ENCODE measurements around the gene CLCN7. TPM values are rescaled to one million over a fixed set of nuclear protein-coding genes. Genes with fewer than 3 reads are reported as not detected.

Gene CLCN7
- total RNA-seq, 1 donor from 2014 or later: 11.5 TPM

GRCh38 chr16:1398351-1398750 is 76.5 kb downstream of the CLCN7 start:
- Histone ChIP-seq H3K36me3 (no peaks in the 10 kb centered on the region), H3F3A (ENCODE audit: low read depth) (no peaks in the 10 kb centered on the region)
- peaks cover 3% of the 10 kb centered on the region for H3K36me3 Mint-ChIP-seq

GRCh38 chr16:1397779-1398178 is 77.0 kb downstream of the CLCN7 start:
- Histone ChIP-seq H3K4me3 (no peak overlapping the region), H3K27ac (no peak overlapping the region), H3F3A (ENCODE audit: low read depth) (no peaks in the 10 kb centered on the region), H2AFZ (replicated peaks) (no peak overlapping the region), H3K4me1 (no peaks in the 10 kb centered on the region), H3K4me2 (no peak overlapping the region), H3K9ac (no peak overlapping the region), H3K36me3 (no peaks in the 10 kb centered on the region), H3K9me3 (ENCODE audit: low read depth) (no peaks in the 10 kb centered on the region), H3K79me2 (ENCODE audit: low read depth) (no peaks in the 10 kb centered on the region), H4K20me1 (ENCODE audit: low read depth) (no peaks in the 10 kb centered on the region), H3K27me3 (no peaks in the 10 kb centered on the region)
- Mint-ChIP-seq H3K27ac (no peak overlapping the region), H3K27me3 (ENCODE audit: insufficient read depth, low read depth) (peaks cover 2% of the 10 kb centered on the region), H3K9me3 (no peaks in the 10 kb centered on the region), H3K4me3 (no peak overlapping the region), H3K36me3 (peaks cover 2% of the 10 kb centered on the region), H3K4me1 (no peaks in the 10 kb centered on the region)
- DNase-seq (ENCODE audit: low spot score): no peak
- TF ChIP-seq EZH2 (IDR thresholded peaks at IDR 0.05) (no peak), EZH2phosphoT487 (IDR thresholded peaks at IDR 0.05) (no peak), CTCF (IDR thresholded peaks at IDR 0.05) (no peak)

More at GRCh38 chr16:1398351-1398750, 76.5 kb downstream of the CLCN7 start:
- Histone ChIP-seq H2AFZ (replicated peaks) (no peak overlapping the region), H3K9ac (no peak overlapping the region), H3K9me3 (ENCODE audit: low read depth) (no peaks in the 10 kb centered on the region), H3K4me2 (no peak overlapping the region), H3K27ac (no peak overlapping the region), H3K79me2 (ENCODE audit: low read depth) (no peaks in the 10 kb centered on the region), H3K27me3 (no peaks in the 10 kb centered on the region), H3K4me1 (no peaks in the 10 kb centered on the region), H4K20me1 (ENCODE audit: low read depth) (no peaks in the 10 kb centered on the region), H3K4me3 (no peak overlapping the region)
- H3K9me3 Mint-ChIP-seq: no peaks in the 10 kb centered on the region
- H3K4me3 Mint-ChIP-seq: no peak overlapping the region
- peaks cover 5% of the 10 kb centered on the region for H3K27me3 Mint-ChIP-seq (ENCODE audit: insufficient read depth, low read depth)
- no peak overlapping the region for H3K27ac Mint-ChIP-seq
- H3K4me1 Mint-ChIP-seq: no peaks in the 10 kb centered on the region
- DNase-seq (ENCODE audit: low spot score): no peak
- TF ChIP-seq EZH2phosphoT487 (IDR thresholded peaks at IDR 0.05) (no peak), EZH2 (IDR thresholded peaks at IDR 0.05) (no peak), CTCF (IDR thresholded peaks at IDR 0.05) (no peak)

GRCh38 chr16:1395444-1396031 is 79.3 kb downstream of the CLCN7 start:
- Histone ChIP-seq H3F3A (ENCODE audit: low read depth) (no peaks in the 10 kb centered on the region), H3K9me3 (ENCODE audit: low read depth) (no peaks in the 10 kb centered on the region), H3K4me2 (no peak overlapping the region), H3K27me3 (no peaks in the 10 kb centered on the region), H2AFZ (replicated peaks) (no peak overlapping the region), H3K36me3 (no peaks in the 10 kb centered on the region), H3K79me2 (ENCODE audit: low read depth) (no peaks in the 10 kb centered on the region), H3K4me3 (no peak overlapping the region), H4K20me1 (ENCODE audit: low read depth) (no peaks in the 10 kb centered on the region), H3K9ac (no peak overlapping the region), H3K27ac (no peak overlapping the region), H3K4me1 (no peaks in the 10 kb centered on the region)
- H3K36me3 Mint-ChIP-seq: peaks cover 5% of the 10 kb centered on the region
- H3K9me3 Mint-ChIP-seq: no peaks in the 10 kb centered on the region
- H3K27me3 Mint-ChIP-seq (ENCODE audit: insufficient read depth, low read depth): no peaks in the 10 kb centered on the region
- no peak for DNase-seq (ENCODE audit: low spot score)
- H3K4me3 Mint-ChIP-seq: no peak overlapping the region
- no peaks in the 10 kb centered on the region for H3K4me1 Mint-ChIP-seq
- H3K27ac Mint-ChIP-seq: no peak overlapping the region
- TF ChIP-seq CTCF (IDR thresholded peaks at IDR 0.05) (no peak), EZH2 (IDR thresholded peaks at IDR 0.05) (no peak), EZH2phosphoT487 (IDR thresholded peaks at IDR 0.05) (no peak)

Other genes starting within 250 kb of the CLCN7 start
- gene TPSG1, start 249.8 kb downstream of the CLCN7 start, total RNA-seq (ENCODE audit: low replicate concordance): not detected in 2 replicates
- not detected in 2 replicates for gene TPSB2, start 244.8 kb downstream of the CLCN7 start, total RNA-seq (ENCODE audit: low replicate concordance)
- gene TPSAB1, start 234.3 kb downstream of the CLCN7 start, total RNA-seq (ENCODE audit: low replicate concordance): not detected in 2 replicates
- not detected in 2 replicates for gene TPSD1, start 219.0 kb downstream of the CLCN7 start, total RNA-seq (ENCODE audit: low replicate concordance)
- 184 and 239 TPM in 2 replicates for gene UBE2I, start 165.4 kb downstream of the CLCN7 start, total RNA-seq (ENCODE audit: low replicate concordance)
- gene BAIAP3, start 141.4 kb downstream of the CLCN7 start, total RNA-seq (ENCODE audit: low replicate concordance): 0.34 and 4.0 TPM in 2 replicates
- gene TSR3, start 123.2 kb downstream of the CLCN7 start, total RNA-seq (ENCODE audit: low replicate concordance): 22.4 and 60.6 TPM in 2 replicates
- 11.8 and 22.7 TPM in 2 replicates for gene GNPTG, start 123.1 kb downstream of the CLCN7 start, total RNA-seq (ENCODE audit: low replicate concordance)
- gene UNKL, start 60.3 kb downstream of the CLCN7 start, total RNA-seq (ENCODE audit: low replicate concordance): 6.1 and 25.4 TPM in 2 replicates
- gene UQCC4, start 54.3 kb downstream of the CLCN7 start, total RNA-seq (ENCODE audit: low replicate concordance): 4.6 and 13.2 TPM in 2 replicates
- 1.1 TPM in 1 of 2 replicates, not detected in the other for gene PERCC1, start 44.0 kb downstream of the CLCN7 start, total RNA-seq (ENCODE audit: low replicate concordance)
- 0.28 TPM in 1 of 2 replicates, not detected in the other for gene CCDC154, start 30.5 kb downstream of the CLCN7 start, total RNA-seq (ENCODE audit: low replicate concordance)
- not detected in 2 replicates for gene PTX4, start 13.9 kb upstream of the CLCN7 start, total RNA-seq (ENCODE audit: low replicate concordance)
- 18.3 and 58.4 TPM in 2 replicates for gene TELO2, start 18.3 kb upstream of the CLCN7 start, total RNA-seq (ENCODE audit: low replicate concordance)
- gene TMEM204, start 58.6 kb upstream of the CLCN7 start, total RNA-seq (ENCODE audit: low replicate concordance): not detected in 2 replicates
- gene IFT140, start 137.0 kb upstream of the CLCN7 start, total RNA-seq (ENCODE audit: low replicate concordance): 33.8 and 64.4 TPM in 2 replicates
- 11.7 and 19.5 TPM in 2 replicates for gene CRAMP1, start 137.3 kb upstream of the CLCN7 start, total RNA-seq (ENCODE audit: low replicate concordance)
- 187 and 207 TPM in 2 replicates for gene JPT2, start 203.3 kb upstream of the CLCN7 start, total RNA-seq (ENCODE audit: low replicate concordance)
- gene MAPK8IP3, start 231.2 kb upstream of the CLCN7 start, total RNA-seq (ENCODE audit: low replicate concordance): 28.5 and 71.3 TPM in 2 replicates

Data from neural progenitor cell (in vitro differentiated cells).